H7 (cell line): Measurements from ENCODE around the gene SELPLG. TPM values are rescaled to one million over a fixed set of nuclear protein-coding genes. Genes with fewer than 3 reads are reported as not detected.
"Not testable (repeated sequence)": the region's sequence is repeated elsewhere in the genome, so short reads cannot be mapped to it uniquely, and the experiment has no call there.

ENCODE experiments used
- DNase-seq: peaks from one replicate; pipeline ENCODE4 v3.0.0; 2012
- H3K27me3 ChIP-seq: 2 replicates; pipeline ENCODE4 v1.6.0; 2011; ENCODE audit warnings: mild to moderate bottlenecking, low read length; ENCODE audit not compliant: control insufficient read depth, insufficient read depth
- H3K36me3 ChIP-seq: replicated peaks from 2 replicates; pipeline ENCODE4 v1.5.1; 2011; ENCODE audit warnings: low read length; ENCODE audit not compliant: control insufficient read depth, insufficient read depth
- H3K4me3 ChIP-seq: 2 replicates; pipeline ENCODE4 v1.5.1; 2011; ENCODE audit warnings: low read depth, mild to moderate bottlenecking, control low read depth, low read length, moderate library complexity; ENCODE audit not compliant: insufficient read depth
- total RNA-seq: library from RNA; depleted of rRNA; stranded (reverse); fragments of >200 nt; shearing (Covaris generic); gene quantifications from 2 replicates; pipeline ENCODE4 v1.2.3, GENCODE V29; 2014

Gene SELPLG
- total RNA-seq, 1 experiment from 2014 or later = 0.10 TPM

- Histone ChIP-seq H3K36me3 (no peaks in the 10 kb centered on the region), H3K27me3 (no peaks in the 10 kb centered on the region), H3K4me3 (no peak overlapping the region)
- DNase-seq = no peak
These were observed 32.0 kb upstream of the SELPLG start for GRCh38 chr12:108665608-108666202.

DNA sequence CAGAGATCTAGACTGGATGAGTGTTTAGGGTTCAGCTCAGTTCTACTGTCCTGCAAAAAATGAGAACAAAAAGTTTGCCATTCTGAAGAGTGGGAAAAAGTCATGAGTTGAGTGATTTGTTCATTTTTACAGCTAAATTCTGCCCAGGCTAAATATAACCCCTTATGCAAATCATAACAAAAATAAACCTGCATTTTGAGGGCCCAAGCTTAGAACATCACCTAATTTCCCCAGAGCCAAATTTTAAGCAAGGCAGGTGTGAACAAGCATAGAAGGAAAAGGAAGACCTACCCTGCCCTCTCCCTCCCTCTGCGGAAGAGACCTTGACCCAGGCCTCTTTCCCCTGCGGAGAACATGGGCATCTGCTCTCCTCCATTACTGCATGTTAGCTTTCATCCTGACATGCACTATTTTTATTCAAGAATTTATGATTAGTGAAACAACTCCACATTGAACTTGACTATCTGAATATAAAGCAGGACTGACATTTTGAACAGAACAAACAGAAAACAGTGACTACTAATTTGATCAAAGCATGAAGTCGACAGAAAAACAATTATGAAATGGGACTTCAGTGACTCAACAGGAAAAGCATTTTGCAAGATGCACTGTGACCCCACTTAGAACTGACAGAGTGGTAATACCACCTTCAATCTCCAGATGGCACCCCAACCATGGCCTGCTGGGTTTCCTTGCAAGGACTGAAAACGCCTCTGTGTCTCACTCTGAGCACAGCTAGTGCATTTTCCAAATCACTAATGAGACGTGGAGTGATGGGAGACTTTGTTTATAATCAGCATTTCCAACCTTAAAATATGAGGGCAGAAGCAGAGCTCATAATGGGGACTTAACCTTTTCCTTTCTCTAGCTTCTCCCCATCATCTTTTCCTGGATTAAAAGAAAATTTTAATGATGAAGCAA is 30.9 kb upstream of the SELPLG start:
- H3K27me3 ChIP-seq = no peaks in the 10 kb centered on the region
- DNase-seq = peak; percentile 80
- H3K4me3 ChIP-seq = no peak overlapping the region
- no peaks in the 10 kb centered on the region for H3K36me3 ChIP-seq

- DNase-seq = no peak
- H3K27me3 ChIP-seq = no peaks in the 10 kb centered on the region
- H3K36me3 ChIP-seq = peaks cover 1% of the 10 kb centered on the region; the same call in 1 of the 2 replicates
These were observed 29.8 kb upstream of the SELPLG start for GRCh38 chr12:108663324-108664015.

GRCh38 chr12:108658115-108658514 is 24.4 kb upstream of the SELPLG start:
- H3K4me3 ChIP-seq, H3K27me3 ChIP-seq, DNase-seq, H3K36me3 ChIP-seq: not testable (repeated sequence)

More at GRCh38 chr12:108663324-108664015, 29.8 kb upstream of the SELPLG start:
- H3K4me3 ChIP-seq = no peak overlapping the region

DNA sequence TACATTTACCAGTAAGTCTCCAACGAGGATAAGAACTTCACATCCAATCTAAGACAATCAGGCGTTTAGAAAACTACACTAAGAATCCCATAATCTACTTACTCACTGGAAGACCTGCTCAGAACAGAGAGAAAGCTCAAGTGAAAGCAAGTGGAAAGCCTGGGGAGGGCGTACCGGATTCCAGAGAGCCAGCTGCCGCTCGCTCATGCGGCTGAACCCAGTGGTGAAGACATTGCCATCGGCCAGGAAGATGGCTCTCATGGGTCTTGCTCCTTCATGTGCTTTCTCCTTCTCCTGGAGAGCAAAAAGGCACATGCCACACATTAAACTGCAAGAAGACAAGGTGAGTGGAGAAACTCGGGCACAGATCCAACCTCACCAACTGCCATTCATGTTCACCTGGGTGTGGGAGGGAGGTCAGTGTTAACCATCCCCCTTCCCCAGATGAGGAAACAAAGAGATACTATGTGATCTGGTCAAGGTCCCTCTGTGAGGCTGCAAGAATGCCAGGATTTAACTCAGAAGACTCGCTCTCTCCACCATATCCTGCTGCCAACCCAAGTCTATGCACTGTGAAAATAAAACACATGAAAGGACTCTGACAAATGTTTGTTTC is 23.5 kb upstream of the SELPLG start:
- Histone ChIP-seq H3K36me3 (peaks cover 12% of the 10 kb centered on the region), H3K27me3 (no peaks in the 10 kb centered on the region), H3K4me3 (no peak overlapping the region)
- no peak for DNase-seq

DNA sequence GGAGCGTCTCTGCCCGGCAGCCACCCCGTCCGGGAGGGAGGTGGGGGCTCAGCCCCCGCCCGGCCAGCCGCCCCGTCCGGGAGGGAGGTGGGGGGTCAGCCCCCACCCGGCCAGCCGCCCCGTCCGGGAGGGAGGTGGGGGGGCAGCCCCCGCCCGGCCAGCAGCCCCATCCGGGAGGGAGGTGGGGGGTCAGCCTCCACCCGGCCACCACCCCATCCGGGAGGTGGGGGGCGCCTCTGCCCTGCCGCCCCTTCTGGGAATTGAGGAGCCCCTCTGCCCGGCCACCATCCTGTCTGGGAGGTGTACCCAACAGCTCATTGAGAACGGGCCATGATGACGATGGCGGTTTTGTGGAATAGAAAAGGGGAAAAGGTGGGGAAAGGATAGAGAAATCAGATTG is 22.6 kb upstream of the SELPLG start:
- H3K36me3 ChIP-seq = peaks cover 14% of the 10 kb centered on the region
- DNase-seq, H3K27me3 ChIP-seq, H3K4me3 ChIP-seq: not testable (repeated sequence)

DNA sequence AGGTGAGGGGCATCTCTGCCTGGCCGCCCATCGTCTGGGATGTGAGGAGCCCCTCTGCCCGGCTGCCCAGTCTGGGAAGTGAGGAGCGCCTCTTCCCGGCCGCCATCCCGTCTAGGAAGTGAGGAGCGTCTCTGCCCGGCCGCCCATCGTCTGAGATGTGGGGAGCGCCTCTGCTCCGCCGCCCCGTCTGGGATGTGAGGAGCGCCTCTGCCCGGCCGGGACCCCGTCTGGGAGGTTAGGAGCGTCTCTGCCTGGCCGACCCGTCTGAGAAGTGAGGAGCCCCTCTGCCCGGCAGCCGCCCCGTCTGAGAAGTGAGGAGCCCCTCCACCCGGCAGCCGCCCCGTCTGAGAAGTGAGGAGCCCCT is 22.1 kb upstream of the SELPLG start:
- peaks cover 14% of the 10 kb centered on the region for H3K36me3 ChIP-seq

DNA sequence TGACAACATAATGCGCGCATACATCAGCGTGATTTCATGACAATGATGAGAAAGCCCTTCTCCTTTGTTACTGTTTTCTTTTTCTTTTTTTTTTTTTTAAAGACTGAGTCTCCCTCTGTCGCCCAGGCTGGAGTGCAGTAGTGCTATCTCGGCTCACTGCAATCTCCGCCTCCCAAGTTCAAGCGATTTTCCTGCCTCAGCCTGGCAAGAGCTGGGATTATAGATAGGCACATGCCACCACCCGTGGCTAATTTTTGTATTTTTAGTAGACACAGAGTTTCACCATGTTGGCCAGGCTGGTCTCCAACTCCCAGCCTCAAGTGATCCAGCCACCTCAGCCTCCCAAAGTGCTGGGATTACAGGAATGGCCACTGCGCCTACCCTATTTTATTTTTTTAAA is 20.9 kb upstream of the SELPLG start:
- DNase-seq, H3K4me3 ChIP-seq, H3K27me3 ChIP-seq: not testable (repeated sequence)
- peaks cover 14% of the 10 kb centered on the region for H3K36me3 ChIP-seq

More for the DNA sequence above, 22.1 kb upstream of the SELPLG start:
- not testable (repeated sequence) for H3K27me3 ChIP-seq, H3K4me3 ChIP-seq, DNase-seq

DNA sequence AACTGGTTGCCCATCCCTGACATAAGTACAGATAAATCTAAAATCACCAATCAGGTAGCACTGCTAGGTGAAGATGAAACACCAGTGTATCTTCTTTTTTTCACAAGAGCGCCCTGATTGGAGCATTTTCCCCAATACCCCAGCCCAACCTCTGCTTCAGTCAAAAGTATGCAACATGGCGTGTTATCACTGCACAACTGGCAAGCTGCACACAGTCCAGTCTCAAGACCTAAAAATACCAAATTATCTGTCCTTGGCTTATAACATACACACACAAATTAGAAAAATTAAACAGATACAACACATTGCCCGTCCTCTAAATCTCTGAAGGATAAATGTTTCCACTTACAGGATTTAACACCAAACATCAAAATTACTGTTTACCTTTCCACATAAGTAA is 20.2 kb upstream of the SELPLG start:
- H3K4me3 ChIP-seq = no peak overlapping the region
- DNase-seq = no peak
- peaks cover 14% of the 10 kb centered on the region for H3K36me3 ChIP-seq
- no peaks in the 10 kb centered on the region for H3K27me3 ChIP-seq

- no peak overlapping the region for H3K4me3 ChIP-seq
- peaks cover 14% of the 10 kb centered on the region for H3K36me3 ChIP-seq
- peak; percentile 7 for DNase-seq
- no peaks in the 10 kb centered on the region for H3K27me3 ChIP-seq
These were observed 19.4 kb upstream of the SELPLG start for GRCh38 chr12:108653082-108653516.

GRCh38 chr12:108650083-108650482 is 16.4 kb upstream of the SELPLG start:
- no peak for DNase-seq
- no peak overlapping the region for H3K4me3 ChIP-seq
- H3K36me3 ChIP-seq = peaks cover 11% of the 10 kb centered on the region
- H3K27me3 ChIP-seq = no peaks in the 10 kb centered on the region

DNA sequence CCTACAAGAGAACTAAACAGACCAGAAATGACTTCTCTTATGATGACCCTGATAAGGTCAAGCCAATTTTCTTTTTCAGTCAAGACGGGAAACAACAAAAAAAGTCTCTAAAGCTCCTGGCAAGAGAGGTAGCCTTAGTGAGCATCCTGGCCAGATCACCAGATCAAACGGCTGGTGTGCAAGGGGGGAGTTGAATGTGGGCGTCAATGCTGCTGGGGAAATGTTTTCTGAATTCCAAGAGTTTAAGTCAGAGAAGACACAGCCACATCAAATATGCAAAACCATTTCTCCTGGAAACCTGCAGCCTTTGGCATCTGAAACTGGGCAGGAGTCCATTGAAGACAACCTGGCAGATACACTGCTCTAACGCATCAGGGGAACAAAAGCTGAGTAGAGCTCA is 16.0 kb upstream of the SELPLG start:
- H3K36me3 ChIP-seq = peaks cover 11% of the 10 kb centered on the region
- no peak overlapping the region for H3K4me3 ChIP-seq
- DNase-seq = no peak
- no peaks in the 10 kb centered on the region for H3K27me3 ChIP-seq

GRCh38 chr12:108649126-108649525 is 15.4 kb upstream of the SELPLG start:
- H3K4me3 ChIP-seq = no peak overlapping the region
- no peaks in the 10 kb centered on the region for H3K27me3 ChIP-seq
- H3K36me3 ChIP-seq = peaks cover 11% of the 10 kb centered on the region
- no peak for DNase-seq

- Histone ChIP-seq H3K4me3 (no peak overlapping the region), H3K27me3 (no peaks in the 10 kb centered on the region), H3K36me3 (peaks cover 11% of the 10 kb centered on the region)
- no peak for DNase-seq
These were observed 14.7 kb upstream of the SELPLG start for GRCh38 chr12:108648371-108648770.
